Measurements from ENCODE around the gene ALOX5. TPM values are rescaled to one million over a fixed set of nuclear protein-coding genes. Genes with fewer than 3 reads are reported as not detected.

ALOX5 gene
- total and polyA plus RNA-seq, 4 donors: 3.2 to 62.5 (median 16.0) TPM

GRCh38 chr10:45377321-45377720 is 3.3 kb downstream of the ALOX5 start:
- Histone ChIP-seq H3K4me3 (ENCODE audit: low read length in 2 of 2) (no peak overlapping the region), H3K27me3 (ENCODE audit: control insufficient read depth in 1 of 2, insufficient read depth in 2 of 2, low read length in 1 of 2) (no peaks in the 10 kb centered on the region), H3K36me3 (ENCODE audit: control insufficient read depth in 1 of 2, insufficient read depth in 2 of 2, low read length in 1 of 2) (no peaks in the 10 kb centered on the region), H3K9me3 (ENCODE audit: control insufficient read depth, low read length) (no peaks in the 10 kb centered on the region), H3K27ac (ENCODE audit: low read depth in 1 of 2, low read length in 2 of 2) (no peak overlapping the region), H3K4me1 (ENCODE audit: control insufficient read depth in 1 of 2, insufficient read depth in 2 of 2, low read length in 2 of 2) (no peaks in the 10 kb centered on the region)
- no peak for ATAC-seq (ENCODE audit: low FRiP score)
- no peak for DNase-seq
- intact Hi-C loops (cut with DNase I): no loop called here
- WGBS, 2 donors: 52 to 59% methylated on average over 4 of the region's 4 CpGs

- DNase-seq: no peak
- no peak for ATAC-seq (ENCODE audit: low FRiP score)
- no peaks in the 10 kb centered on the region for H3K27me3 ChIP-seq (ENCODE audit: control insufficient read depth in 1 of 2, insufficient read depth in 2 of 2, low read length in 1 of 2)
- WGBS, 2 donors: 72 to 77% methylated on average over 5 of the region's 5 CpGs
- H3K36me3 ChIP-seq (ENCODE audit: control insufficient read depth in 1 of 2, insufficient read depth in 2 of 2, low read length in 1 of 2): no peaks in the 10 kb centered on the region
- no peaks in the 10 kb centered on the region for H3K9me3 ChIP-seq (ENCODE audit: control insufficient read depth, low read length)
- intact Hi-C loops (cut with DNase I): no loop called here
- no peak overlapping the region for H3K4me3 ChIP-seq (ENCODE audit: low read length in 2 of 2)
- H3K4me1 ChIP-seq (ENCODE audit: control insufficient read depth in 1 of 2, insufficient read depth in 2 of 2, low read length in 2 of 2): no peaks in the 10 kb centered on the region
- no peak overlapping the region for H3K27ac ChIP-seq (ENCODE audit: low read depth in 1 of 2, low read length in 2 of 2)
These were observed 3.8 kb downstream of the ALOX5 start for GRCh38 chr10:45377858-45378257.

GRCh38 chr10:45378914-45379726 is 5.1 kb downstream of the ALOX5 start:
- H3K4me3 ChIP-seq (ENCODE audit: low read length in 2 of 2): no peak overlapping the region
- H3K27ac ChIP-seq (ENCODE audit: low read depth in 1 of 2, low read length in 2 of 2): no peak overlapping the region
- intact Hi-C loops (cut with DNase I): no loop called here
- no peaks in the 10 kb centered on the region for H3K9me3 ChIP-seq (ENCODE audit: control insufficient read depth, low read length)
- 91 to 92% methylated on average over 12 of the region's 12 CpGs for WGBS, 2 donors
- ATAC-seq (ENCODE audit: low FRiP score): no peak
- no peaks in the 10 kb centered on the region for H3K36me3 ChIP-seq (ENCODE audit: control insufficient read depth in 1 of 2, insufficient read depth in 2 of 2, low read length in 1 of 2)
- H3K4me1 ChIP-seq (ENCODE audit: control insufficient read depth in 1 of 2, insufficient read depth in 2 of 2, low read length in 2 of 2): no peaks in the 10 kb centered on the region
- peak in 1 of 2 donors; percentile 75 for DNase-seq
- H3K27me3 ChIP-seq (ENCODE audit: control insufficient read depth in 1 of 2, insufficient read depth in 2 of 2, low read length in 1 of 2): no peaks in the 10 kb centered on the region

GRCh38 chr10:45379891-45380540 is 6.0 kb downstream of the ALOX5 start:
- H3K4me3 ChIP-seq (ENCODE audit: low read length in 2 of 2): no peak overlapping the region
- H3K36me3 ChIP-seq (ENCODE audit: control insufficient read depth in 1 of 2, insufficient read depth in 2 of 2, low read length in 1 of 2): no peaks in the 10 kb centered on the region
- no peaks in the 10 kb centered on the region for H3K4me1 ChIP-seq (ENCODE audit: control insufficient read depth in 1 of 2, insufficient read depth in 2 of 2, low read length in 2 of 2)
- 92 to 93% methylated on average over 14 of the region's 14 CpGs for WGBS, 2 donors
- H3K9me3 ChIP-seq (ENCODE audit: control insufficient read depth, low read length): no peaks in the 10 kb centered on the region
- ATAC-seq (ENCODE audit: low FRiP score) (peak; percentile 31), DNase-seq (peak in 1 of 2 donors; percentile 88)
- intact Hi-C loops (cut with DNase I): no loop called here
- no peak overlapping the region for H3K27ac ChIP-seq (ENCODE audit: low read depth in 1 of 2, low read length in 2 of 2)
- no peaks in the 10 kb centered on the region for H3K27me3 ChIP-seq (ENCODE audit: control insufficient read depth in 1 of 2, insufficient read depth in 2 of 2, low read length in 1 of 2)

- peak in 1 of 2 donors; percentile 78 for DNase-seq
- H3K4me3 ChIP-seq (ENCODE audit: low read length in 2 of 2): no peak overlapping the region
- H3K36me3 ChIP-seq (ENCODE audit: control insufficient read depth in 1 of 2, insufficient read depth in 2 of 2, low read length in 1 of 2): no peaks in the 10 kb centered on the region
- no peak overlapping the region for H3K27ac ChIP-seq (ENCODE audit: low read depth in 1 of 2, low read length in 2 of 2)
- no peak for ATAC-seq (ENCODE audit: low FRiP score)
- H3K9me3 ChIP-seq (ENCODE audit: control insufficient read depth, low read length): no peaks in the 10 kb centered on the region
- 83 to 84% methylated on average over 8 of the region's 8 CpGs for WGBS, 2 donors
- H3K4me1 ChIP-seq (ENCODE audit: control insufficient read depth in 1 of 2, insufficient read depth in 2 of 2, low read length in 2 of 2): no peaks in the 10 kb centered on the region
- intact Hi-C loops (cut with DNase I): no loop called here
- H3K27me3 ChIP-seq (ENCODE audit: control insufficient read depth in 1 of 2, insufficient read depth in 2 of 2, low read length in 1 of 2): no peaks in the 10 kb centered on the region
These were observed 7.0 kb downstream of the ALOX5 start for GRCh38 chr10:45380903-45381620.

GRCh38 chr10:45382591-45382990 is 8.6 kb downstream of the ALOX5 start:
- Histone ChIP-seq H3K9me3 (ENCODE audit: control insufficient read depth, low read length) (no peaks in the 10 kb centered on the region), H3K27me3 (ENCODE audit: control insufficient read depth in 1 of 2, insufficient read depth in 2 of 2, low read length in 1 of 2) (no peaks in the 10 kb centered on the region), H3K4me1 (ENCODE audit: control insufficient read depth in 1 of 2, insufficient read depth in 2 of 2, low read length in 2 of 2) (no peaks in the 10 kb centered on the region), H3K36me3 (ENCODE audit: control insufficient read depth in 1 of 2, insufficient read depth in 2 of 2, low read length in 1 of 2) (no peaks in the 10 kb centered on the region), H3K27ac (ENCODE audit: low read depth in 1 of 2, low read length in 2 of 2) (no peak overlapping the region), H3K4me3 (ENCODE audit: low read length in 2 of 2) (no peak overlapping the region)
- 88 to 91% methylated on average over 17 of the region's 17 CpGs for WGBS, 2 donors
- DNase-seq (no peak), ATAC-seq (ENCODE audit: low FRiP score) (no peak)
- intact Hi-C loops (cut with DNase I): no loop called here

- H3K4me3 ChIP-seq (ENCODE audit: low read length in 2 of 2): no peak overlapping the region
- 90 to 100% methylated on average over 4 of the region's 4 CpGs for WGBS, 2 donors
- H3K4me1 ChIP-seq (ENCODE audit: control insufficient read depth in 1 of 2, insufficient read depth in 2 of 2, low read length in 2 of 2): no peaks in the 10 kb centered on the region
- H3K27me3 ChIP-seq (ENCODE audit: control insufficient read depth in 1 of 2, insufficient read depth in 2 of 2, low read length in 1 of 2): no peaks in the 10 kb centered on the region
- DNase-seq (no peak), ATAC-seq (ENCODE audit: low FRiP score) (no peak)
- H3K27ac ChIP-seq (ENCODE audit: low read depth in 1 of 2, low read length in 2 of 2): no peak overlapping the region
- intact Hi-C loops (cut with DNase I): no loop called here
- no peaks in the 10 kb centered on the region for H3K36me3 ChIP-seq (ENCODE audit: control insufficient read depth in 1 of 2, insufficient read depth in 2 of 2, low read length in 1 of 2)
- H3K9me3 ChIP-seq (ENCODE audit: control insufficient read depth, low read length): no peaks in the 10 kb centered on the region
These were observed 9.8 kb downstream of the ALOX5 start for GRCh38 chr10:45383682-45384330.

GRCh38 chr10:45386657-45387056 is 12.6 kb downstream of the ALOX5 start:
- no peaks in the 10 kb centered on the region for H3K36me3 ChIP-seq (ENCODE audit: control insufficient read depth in 1 of 2, insufficient read depth in 2 of 2, low read length in 1 of 2)
- no peak for DNase-seq
- no peaks in the 10 kb centered on the region for H3K4me1 ChIP-seq (ENCODE audit: control insufficient read depth in 1 of 2, insufficient read depth in 2 of 2, low read length in 2 of 2)
- H3K9me3 ChIP-seq (ENCODE audit: control insufficient read depth, low read length): no peaks in the 10 kb centered on the region
- no peak for ATAC-seq (ENCODE audit: low FRiP score)
- intact Hi-C loops (cut with DNase I): no loop called here
- H3K27ac ChIP-seq (ENCODE audit: low read depth in 1 of 2, low read length in 2 of 2): no peak overlapping the region
- no peak overlapping the region for H3K4me3 ChIP-seq (ENCODE audit: low read length in 2 of 2)
- WGBS, 2 donors: 84 to 87% methylated on average over 5 of the region's 5 CpGs
- no peaks in the 10 kb centered on the region for H3K27me3 ChIP-seq (ENCODE audit: control insufficient read depth in 1 of 2, insufficient read depth in 2 of 2, low read length in 1 of 2)
